Fibroblast of skin of back (primary cell): ENCODE data around the gene TGFBR2. TPM values are rescaled to one million over a fixed set of nuclear protein-coding genes. Genes with fewer than 3 reads are reported as not detected.
A peak's percentile ranks its signal among the peaks of the same experiment; 100 is the strongest.

ENCODE experiments used
- DNase-seq: peaks from one replicate; pipeline ENCODE4 v3.0.0-alpha.2; 2013
- polyA plus RNA-seq, 2 experiments: library from polyadenylated mRNA; unstranded; fragments of 120-200 nt; gene quantifications; one replicate each; pipeline ENCODE4 v1.2.1, GENCODE V29; 2013; ENCODE audit not compliant: insufficient read length in 2 of 2

Gene TGFBR2
- polyA plus RNA-seq (2013, experiment 1 of 2; ENCODE audit: insufficient read length), result 32.9 TPM
- polyA plus RNA-seq (2013, experiment 2 of 2; ENCODE audit: insufficient read length), result 23.6 TPM

DNA sequence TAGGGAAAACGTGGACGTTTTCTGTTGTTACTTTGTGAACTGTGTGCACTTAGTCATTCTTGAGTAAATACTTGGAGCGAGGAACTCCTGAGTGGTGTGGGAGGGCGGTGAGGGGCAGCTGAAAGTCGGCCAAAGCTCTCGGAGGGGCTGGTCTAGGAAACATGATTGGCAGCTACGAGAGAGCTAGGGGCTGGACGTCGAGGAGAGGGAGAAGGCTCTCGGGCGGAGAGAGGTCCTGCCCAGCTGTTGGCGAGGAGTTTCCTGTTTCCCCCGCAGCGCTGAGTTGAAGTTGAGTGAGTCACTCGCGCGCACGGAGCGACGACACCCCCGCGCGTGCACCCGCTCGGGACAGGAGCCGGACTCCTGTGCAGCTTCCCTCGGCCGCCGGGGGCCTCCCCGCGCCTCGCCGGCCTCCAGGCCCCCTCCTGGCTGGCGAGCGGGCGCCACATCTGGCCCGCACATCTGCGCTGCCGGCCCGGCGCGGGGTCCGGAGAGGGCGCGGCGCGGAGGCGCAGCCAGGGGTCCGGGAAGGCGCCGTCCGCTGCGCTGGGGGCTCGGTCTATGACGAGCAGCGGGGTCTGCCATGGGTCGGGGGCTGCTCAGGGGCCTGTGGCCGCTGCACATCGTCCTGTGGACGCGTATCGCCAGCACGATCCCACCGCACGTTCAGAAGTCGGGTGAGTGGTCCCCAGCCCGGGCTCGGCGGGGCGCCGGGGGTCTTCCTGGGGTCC is at the start of gene TGFBR2:
Gene TGFBR2, plus strand, starts transcription at position 301 of the 731 bp plus-strand sequence. Its CDS starts 283 bp downstream, at position 584.
- DNase-seq, result peak; percentile 98

DNA sequence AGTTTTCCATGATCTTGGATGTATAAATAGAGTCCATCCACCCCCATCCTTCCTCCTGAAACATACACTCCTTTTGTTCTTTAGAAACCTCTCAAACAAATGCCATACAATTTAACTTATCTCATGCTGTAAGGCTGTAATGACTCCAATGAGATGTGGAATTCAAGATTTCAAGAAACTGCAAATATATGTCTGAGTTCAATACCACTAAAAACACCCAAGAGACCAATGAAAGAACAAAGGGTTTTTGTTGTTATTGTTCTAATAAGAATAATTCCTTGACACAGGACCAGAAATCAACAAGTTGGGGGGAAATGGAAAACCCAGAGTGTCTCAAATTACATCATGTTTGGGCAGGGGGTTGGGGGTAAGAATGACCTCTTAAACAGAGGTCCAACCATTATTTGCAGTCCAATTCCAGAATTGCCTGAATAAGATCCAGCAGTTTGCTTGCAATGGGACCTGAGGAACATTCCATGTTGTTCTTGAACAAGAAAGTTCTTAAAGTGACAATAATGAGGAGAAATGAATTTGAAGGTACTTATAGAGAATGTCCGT is 48.6 kb upstream of the TGFBR2 start:
- no peak for DNase-seq

DNA sequence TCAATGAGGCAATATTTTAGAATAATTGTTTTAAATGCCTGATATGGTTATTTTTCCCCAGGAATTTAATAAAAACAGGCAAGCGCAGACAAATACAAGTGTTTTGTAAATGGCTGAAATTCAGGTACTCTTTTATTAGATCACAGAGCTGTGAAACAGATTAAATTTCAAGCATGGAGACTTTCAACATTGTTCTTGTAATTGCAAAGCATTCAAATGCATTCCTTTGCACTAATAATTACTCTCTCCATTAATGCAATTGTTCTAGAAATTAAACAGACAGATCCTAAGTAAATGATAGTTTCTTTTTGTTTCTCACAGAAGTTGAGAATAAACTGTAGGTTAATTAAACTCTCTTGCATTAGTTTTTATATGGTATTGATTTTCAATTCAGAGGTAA is 42.4 kb upstream of the TGFBR2 start:
- DNase-seq, result no peak

DNA sequence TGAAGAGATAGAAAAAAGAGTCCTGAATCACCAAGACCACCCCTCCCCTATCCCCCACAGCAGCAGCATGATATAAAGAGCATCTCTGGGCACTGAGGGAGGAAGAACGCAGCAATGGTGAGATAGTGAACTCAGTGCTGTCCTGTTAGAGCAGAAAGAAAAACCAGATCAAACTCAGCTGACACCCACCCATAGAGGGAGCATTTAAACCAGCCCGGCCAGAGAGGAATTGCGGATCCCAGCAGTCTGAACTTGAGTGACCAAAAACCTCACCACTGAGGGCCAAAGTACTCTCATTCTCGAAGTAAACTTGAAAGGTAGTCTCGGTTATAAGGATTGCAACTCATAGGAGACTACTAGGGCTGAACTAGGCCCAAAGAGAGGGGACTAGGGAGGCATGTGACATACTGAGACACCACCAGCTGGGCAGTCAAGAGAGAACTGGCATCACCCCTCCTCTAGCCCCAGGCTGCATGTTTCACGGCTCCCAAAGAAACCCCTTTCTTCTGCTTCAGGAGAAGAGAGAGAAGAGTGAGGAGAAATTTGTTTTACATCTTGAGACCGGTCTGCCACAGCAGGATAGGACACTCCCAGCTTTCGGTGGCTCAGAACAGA is 39.2 kb upstream of the TGFBR2 start:
- no peak for DNase-seq

DNA sequence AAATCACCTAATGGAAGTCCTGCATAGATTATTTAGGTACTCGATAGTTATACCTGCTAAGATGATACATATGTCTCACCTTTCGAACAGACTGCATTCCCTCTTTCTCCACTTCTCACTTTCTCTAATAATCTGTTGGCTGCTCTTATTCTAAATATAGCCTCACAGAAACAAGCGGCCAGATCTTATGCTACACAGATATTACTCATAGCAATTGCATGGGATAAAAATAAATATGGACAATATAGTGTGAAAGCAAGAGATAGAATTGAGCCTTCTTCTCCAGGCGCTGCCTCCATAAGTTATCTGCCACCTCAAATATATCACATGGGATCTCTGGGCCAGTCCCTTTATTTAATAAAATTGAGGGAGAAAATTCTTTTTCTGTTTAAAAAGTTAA is 29.5 kb upstream of the TGFBR2 start:
- DNase-seq, result peak; percentile 35

DNA sequence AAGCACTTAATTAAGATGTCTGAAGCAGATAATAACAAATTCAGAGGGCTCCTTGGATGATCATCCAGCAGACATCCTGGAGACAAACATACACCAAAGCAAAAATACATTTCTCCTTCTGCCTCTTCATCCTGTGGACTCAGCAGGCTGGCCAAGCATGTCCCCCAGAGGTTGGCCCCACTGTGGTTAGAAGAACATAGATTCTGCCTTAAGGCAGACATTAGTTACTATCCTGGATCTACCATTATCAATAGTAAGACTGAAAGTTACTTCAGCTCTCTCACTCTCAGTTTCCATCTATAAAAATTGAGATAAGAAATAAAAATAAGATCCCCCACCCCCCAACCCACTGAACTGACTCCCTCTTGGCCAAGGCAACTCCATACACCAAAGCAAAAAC is 28.6 kb upstream of the TGFBR2 start:
- DNase-seq, result no peak

DNA sequence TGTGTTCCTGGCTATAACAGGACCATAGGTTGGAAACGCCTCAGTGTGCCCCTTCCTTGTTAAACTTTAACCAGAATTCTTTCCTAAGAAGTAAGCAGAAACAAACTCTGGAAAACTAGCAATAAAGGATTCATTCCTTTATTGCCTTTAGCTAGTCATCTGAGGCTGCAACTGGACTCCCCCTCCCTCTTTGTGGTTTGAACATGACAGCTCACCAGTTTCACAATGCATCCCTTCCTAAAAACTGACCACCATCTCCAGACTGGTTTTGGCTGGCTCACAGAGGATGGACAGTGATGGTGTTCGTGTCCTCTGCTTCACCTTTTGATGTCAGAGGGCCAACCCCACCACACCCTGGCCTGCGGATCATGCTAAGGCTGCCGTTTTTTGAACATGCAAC is 27.9 kb upstream of the TGFBR2 start:
- peak; percentile 81 for DNase-seq

DNA sequence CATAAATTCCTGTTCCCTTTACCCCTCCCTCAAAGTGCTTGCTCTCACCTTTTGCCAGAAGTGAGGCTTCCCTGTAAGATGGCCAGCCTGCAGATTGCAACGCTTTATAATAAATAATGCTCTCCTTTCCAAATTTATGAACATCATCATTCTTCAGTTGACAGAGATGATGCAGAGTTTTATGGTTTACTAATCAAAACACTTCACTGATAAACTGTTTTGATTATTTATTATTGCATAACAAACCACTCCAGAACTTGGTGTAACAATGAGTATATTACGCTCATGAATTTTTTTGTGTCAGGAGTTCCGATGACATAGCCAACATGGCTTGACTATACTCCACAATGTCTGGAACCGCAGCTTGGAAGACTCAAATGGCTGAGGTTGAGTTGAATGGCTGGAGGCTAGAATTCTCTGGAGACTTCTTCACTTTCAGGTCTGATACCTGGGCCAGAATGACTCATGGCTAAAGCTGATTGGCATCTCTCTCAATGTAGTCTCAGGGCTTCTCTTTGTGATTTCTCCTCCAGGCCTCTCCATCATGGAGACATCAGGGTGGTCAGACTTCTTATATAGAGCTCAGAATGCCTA is 27.3 kb upstream of the TGFBR2 start:
- DNase-seq, result no peak

DNA sequence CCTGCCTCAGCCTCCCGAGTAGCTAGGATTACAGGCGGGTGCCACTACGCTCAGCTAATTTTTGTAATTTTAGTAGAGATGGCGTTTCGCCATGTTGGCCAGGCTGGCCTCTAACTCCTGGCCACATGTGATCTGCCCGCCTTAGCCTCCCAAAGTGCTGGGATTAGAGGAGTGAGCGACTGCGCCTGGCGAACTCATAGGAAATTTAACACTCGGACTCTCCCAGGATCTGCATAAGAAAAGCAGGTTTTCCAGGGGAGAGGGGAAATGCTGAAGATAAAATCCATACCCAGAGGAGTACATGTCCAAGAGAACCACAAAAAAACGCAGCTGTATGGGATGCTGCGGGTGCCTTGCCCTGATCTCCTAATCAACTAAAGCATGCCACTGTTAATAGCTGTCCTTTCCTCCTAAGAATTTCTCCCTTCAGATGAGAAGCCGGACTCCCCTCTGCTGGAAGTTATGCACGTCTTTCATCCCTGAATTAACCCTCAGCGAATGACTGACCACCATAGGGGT is 25.3 kb upstream of the TGFBR2 start:
- DNase-seq, result no peak

DNA sequence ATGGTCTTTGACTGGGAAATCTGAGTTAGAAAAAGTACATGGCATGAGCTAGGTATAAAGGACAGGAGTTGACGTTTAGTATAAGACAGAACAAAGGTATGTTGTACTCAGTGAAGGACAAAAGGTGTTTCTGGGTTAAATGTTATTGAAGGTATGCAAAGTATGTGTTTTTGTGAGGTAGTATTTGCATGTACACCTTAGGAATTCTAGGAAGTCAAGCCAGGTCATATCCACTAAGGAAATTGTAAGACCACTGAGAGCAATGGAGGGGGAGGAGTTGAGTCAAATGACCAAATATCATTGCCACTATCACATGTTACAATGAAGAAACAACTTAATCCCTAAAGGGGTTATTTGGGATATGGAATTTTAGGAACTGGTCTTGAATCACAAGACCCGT is 24.4 kb upstream of the TGFBR2 start:
- no peak for DNase-seq

DNA sequence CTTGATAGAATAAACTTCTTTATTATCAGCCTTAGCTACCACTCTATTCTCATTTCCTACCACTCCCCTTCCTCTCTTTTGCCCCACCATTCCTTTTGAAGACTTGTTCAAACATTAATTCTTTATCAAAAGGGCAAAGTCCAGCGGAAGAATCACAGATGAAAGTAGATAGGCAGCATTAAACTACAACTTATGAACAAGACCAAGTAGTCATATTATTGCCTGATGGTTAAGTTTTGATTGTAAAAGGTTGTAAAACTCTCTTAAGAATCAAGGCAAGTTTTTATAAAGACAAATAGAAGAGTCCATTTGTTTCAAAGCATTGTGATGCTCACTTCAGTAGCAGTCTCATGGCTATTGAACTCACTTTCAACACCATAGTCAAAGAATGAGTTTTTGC is 22.4 kb upstream of the TGFBR2 start:
- DNase-seq, result no peak

DNA sequence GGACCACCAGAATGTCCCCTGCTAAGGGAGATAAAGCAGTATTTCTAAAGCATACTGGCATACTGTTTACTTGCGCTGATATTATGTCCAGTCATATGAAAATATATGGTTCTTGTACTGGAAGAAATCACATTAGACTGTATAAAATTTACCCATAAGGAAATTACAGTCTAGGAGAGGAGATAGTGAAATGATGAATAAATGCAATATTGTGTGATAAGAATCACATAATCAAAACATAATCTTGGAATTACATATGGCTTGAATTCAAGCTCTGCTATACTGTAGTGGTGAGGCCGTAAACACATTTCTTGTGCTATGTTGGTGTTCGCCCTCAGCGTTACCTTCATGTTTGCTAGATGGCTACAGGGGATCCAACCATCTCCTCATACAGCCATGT is 20.7 kb upstream of the TGFBR2 start:
- DNase-seq, result no peak

DNA sequence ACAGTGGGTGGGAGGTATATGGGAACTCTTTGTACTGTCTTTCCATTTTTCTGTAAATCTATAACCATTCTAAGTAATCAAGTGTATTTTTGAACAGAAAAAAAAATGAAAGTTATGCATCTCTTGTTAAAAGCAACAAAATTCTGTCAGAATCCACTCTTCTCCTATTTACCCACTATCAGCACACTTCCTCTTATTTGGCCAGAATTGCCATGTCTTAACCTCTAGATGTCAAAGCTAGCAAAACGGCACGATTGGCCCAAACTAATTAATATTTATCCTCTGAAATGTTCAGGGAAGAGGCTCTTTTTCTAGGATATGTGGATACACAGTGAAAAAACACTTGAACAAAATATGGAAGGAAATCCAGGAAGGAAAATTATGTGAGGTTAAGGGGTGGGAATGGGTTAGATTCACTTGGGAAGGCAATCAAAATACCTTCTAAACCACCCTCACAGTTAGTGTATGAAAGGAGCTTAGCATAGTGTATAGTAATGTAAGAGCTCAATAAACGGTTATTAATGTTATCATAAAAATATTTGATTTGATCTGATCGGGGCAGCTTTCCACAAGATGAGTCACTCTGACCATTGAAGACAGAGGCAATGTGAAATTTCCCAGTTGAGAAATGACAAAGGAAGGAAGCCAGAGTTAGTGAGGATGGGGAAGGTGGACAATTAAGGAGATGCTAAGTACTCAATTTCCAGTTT is 20.1 kb upstream of the TGFBR2 start:
- no peak for DNase-seq

DNA sequence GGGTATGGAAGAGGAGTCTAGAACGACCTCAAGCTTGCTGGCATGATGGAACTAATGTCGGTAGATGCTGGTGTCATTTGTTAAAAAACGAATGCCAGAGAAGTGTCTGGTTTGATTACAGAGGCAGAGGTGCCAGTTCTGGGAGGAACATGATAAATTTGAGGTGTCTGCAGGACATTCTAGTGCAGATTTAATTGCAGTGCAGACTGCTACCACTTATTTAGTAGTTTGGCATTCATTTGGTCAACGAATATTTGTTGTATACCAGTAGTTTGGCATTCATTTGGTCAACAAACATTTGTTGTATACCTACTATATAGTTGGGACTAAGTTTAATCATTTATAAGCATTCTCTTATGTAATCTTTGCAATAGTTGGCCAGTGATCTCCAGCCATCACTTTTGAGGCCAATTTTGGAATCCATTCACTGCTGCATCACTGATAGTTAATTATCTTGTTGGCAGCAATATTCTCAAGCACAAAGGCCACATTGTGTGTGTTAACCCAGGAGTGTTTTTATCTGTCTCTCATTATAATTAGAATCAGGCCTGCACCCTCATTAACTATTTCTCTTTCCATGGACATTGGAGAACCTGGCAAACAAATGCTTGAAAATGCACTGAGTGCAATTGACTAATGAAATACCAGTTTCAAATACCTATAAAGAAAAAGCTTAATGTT is 19.5 kb upstream of the TGFBR2 start:
- DNase-seq, result no peak

DNA sequence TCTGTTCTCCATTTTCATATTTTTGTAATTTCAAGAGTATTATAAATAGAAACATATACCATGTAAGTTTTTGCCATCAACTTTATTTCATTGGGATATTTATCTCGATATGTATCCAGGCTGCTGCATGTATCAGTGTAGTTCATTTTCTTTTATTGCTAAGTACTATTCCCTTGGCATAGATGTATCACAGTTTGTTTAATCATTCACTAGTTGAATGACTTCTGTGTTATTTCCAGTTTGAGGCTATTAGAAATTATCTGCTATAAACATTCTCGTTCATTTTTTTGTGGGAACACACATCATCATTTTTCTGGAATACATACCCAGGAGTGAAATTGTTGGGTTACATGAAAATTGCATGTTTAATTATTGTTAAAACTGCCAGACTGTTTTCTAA is 18.5 kb upstream of the TGFBR2 start:
- no peak for DNase-seq

DNA sequence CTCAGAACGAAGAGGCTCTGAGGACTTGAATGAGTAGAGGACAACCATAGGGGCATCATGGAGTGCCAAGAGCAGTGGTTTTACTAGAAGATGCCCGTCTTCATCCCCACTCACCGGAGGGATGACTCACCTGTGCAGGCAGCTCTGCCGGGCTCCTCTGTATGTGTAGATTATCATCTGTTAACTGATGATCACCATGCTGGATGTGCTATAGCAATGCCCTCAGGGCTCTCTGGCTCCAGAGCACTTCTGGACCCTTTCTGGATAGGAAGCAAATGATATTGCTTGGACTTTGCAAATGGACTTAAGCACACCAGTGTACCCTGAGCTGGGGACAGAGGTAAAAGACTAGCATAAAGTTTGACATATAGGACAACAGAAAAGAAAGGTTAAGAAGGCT is 10.2 kb upstream of the TGFBR2 start:
- DNase-seq, result no peak

DNA sequence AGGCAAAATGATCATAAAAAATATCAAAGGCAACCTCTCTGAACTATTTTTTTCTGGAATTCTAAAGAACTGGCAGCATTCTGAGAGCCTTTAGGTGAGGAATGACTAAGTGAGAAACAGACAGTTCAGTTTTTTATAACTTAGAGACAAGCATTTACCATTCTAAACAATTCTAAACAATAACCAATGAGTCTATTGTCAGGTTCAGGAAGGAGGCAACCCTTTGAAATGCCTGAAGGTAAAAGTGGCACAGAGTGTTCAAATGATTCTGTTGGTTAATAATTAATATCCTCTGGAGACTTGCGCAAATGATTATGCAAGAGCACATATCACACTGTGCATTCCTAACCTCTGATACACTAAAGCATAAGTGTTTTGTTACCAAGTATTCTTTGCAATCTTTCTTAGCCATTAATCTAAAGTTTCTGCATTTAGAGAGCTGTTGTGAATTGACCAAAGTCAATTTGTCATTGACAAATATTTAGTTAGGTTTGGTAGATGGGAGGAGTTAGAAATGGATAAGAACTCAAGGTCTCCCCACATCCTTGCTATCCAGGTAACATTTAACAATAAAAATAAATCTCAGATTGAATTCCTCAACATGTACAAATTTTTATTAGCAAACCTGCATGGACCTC is 9.2 kb upstream of the TGFBR2 start:
- DNase-seq, result peak; percentile 69

DNA sequence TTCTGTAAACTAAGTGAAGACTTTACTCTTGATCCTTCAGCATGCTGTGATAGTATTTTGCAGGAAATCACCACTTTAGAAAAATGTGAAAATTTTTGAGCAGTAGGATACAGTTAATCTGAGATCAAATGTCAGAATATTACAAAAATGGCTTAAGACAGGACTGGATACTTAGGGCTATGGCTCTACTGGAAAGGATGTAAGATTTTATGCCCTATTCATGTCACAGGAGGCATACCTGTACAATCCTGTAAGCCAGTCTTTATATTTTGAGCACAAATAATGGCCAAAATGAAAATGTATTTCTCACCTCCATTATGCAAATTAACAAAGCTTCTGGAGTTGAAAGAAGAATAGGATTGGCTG is 8.6 kb upstream of the TGFBR2 start:
- no peak for DNase-seq

DNA sequence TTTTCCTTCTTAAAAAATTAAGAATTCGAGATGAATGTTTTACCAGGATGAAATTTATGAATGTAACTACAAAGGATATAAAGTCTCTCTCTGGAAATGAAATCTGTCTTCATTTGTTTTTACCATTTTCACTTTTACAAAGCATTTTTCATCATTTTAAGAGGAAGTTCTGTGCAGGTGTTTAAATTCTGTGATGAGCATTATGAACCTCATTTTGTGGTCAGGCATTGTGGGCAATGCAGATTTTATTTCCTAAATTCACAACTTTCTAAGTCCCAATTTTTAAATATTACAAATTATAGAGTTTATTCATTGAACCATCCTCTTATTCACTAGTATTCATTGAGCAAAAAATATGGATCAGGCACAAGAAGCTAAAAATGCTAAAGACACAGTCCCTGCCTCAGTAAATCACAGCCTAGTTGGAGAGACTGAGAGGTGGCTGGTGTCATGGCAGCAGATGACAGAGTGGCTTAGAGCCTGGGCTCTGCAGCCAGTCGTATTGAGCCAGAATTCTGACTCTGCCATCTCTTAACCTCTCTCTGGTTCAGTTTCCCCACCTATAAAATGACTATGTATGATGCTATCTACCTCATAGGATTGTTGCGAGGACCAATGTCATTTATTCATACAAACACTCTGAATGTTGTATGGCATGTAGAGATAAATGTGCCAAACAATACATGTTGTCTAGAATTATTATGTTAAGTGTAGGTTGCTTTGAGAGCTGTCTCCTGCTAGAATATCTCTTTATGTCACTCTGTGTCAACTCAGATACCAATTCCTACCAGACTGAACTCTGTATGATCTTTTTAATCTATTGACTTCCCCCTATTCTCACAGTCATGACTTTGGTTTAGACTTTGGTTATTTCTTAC is 7.5 kb upstream of the TGFBR2 start:
- no peak for DNase-seq

DNA sequence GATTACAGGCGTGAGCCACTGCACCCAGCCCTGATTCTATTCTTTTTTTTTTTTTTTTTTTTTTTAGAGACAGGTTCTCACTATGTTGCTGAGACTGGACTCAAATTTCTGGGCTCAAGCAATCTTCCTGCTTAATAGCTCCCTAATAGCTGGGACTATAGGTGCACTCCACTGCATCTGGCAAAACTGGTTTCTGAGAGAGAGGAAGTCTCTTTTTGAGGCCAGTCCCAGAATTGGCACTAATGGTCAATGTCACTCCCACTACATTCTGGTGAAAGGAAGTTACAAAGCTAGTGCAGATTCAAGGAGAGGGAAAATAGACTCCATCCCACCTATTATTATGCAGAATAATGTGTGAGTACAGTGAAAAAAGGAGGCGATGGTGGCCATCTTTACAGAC is 5.8 kb upstream of the TGFBR2 start:
- no peak for DNase-seq

DNA sequence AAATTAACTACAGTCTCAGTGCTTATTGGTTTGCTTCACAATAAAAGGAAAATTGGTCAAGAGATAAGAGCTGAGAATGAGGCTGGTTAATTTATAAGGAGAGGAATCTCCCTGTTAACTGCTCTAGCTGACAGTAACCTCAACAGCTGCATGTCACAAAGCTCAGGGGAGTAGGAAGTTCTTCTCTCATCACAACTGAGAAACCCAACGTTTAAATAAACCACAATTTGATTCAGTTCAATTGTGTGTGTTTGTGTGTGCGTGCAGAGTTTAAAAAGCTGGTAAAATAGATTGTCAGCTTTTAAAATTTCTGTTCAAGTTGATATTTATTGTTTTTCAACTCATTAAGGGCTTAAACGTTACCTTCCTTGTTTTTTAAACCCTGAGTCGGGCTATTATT is 3.5 kb upstream of the TGFBR2 start:
- DNase-seq, result no peak
